GM12891 (cell line): Measurements from ENCODE around the gene GNPTG.

ENCODE experiments used
- POLR2A ChIP-seq: IDR thresholded peaks from 2 replicates; pipeline ENCODE4 v1.6.1; 2011; ENCODE audit warnings: low read depth, low read length, control low read depth
- POLR2AphosphoS5 ChIP-seq: IDR thresholded peaks from 2 replicates; pipeline ENCODE4 v1.6.1; 2011; ENCODE audit warnings: low read depth, low read length, control low read depth

GRCh38 chr16:1366712-1367299, 15.1 kb downstream of the GNPTG start:
- TF ChIP-seq POLR2A = no peak; the same call in 1 of the 2 replicates
- TF ChIP-seq POLR2AphosphoS5 = no peak; the same call in 1 of the 2 replicates
